HTERT RPE-1 (cell line): ENCODE data around the gene OBSCN.

ENCODE experiments used
- in situ Hi-C: fragments of 300-500 bp; cut with MboI; formaldehyde crosslinking; loops from 4 replicates; pipeline ENCODE4 v1.14.3; 2020; ENCODE audit warnings: low sequenced_read_pairs

The OBSCN gene

DNA sequence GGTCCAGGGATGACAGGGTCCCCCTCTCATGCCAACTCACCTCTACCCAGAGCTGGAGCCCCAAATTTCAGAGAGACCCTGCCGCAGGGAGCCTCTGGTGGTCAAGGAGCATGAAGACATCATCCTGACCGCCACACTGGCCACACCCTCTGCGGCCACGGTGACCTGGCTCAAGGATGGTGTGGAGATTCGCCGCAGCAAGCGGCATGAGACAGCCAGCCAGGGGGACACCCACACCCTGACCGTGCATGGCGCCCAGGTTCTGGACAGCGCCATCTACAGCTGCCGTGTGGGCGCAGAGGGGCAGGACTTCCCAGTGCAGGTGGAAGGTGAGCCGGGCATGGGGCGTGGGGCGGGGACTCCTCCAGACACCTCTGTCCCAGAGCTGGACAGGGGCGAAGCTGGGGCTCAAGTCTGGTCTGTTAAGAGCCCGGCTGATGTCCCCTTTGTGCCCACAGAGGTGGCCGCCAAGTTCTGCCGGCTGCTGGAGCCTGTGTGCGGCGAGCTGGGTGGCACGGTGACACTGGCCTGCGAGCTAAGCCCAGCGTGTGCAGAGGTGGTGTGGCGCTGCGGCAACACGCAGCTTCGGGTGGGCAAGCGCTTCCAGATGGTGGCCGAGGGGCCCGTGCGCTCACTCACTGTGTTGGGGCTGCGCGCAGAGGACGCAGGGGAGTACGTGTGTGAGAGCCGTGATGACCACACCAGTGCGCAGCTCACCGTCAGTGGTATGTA lies 66.0 kb downstream of the OBSCN start:
- in situ Hi-C loops = no loop called here

DNA sequence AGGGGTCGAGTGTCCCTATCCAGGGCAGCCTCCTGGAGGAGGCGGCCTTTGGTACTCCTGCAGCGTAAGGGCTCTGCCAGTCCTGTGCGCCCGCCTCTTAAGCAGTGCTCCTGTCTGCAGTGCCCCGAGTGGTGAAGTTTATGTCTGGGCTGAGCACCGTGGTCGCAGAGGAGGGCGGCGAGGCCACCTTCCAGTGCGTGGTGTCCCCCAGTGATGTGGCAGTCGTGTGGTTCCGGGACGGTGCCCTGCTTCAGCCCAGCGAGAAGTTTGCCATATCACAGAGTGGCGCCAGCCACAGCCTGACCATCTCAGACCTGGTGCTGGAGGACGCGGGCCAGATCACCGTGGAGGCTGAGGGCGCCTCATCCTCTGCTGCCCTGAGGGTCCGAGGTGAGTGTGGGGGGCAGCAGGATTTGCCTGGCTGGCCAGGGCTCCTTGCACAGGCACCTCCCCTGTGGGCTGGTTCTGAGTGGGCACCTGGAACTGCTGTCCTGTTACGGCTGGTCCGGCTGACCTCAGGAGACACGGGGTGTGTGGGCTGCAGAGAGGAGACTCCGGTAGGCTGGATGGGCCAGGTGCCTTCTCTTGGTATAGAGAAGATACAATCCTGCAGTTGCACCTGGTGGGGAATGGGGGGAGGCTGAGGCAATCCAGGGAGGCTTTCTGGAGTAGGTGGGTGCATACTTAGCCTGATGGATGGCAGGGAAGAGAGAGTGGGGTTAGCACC lies 66.8 kb downstream of the OBSCN start:
- in situ Hi-C loops = no loop called here

GRCh38 chr1:228275179-228275429 lies 67.3 kb downstream of the OBSCN start:
- in situ Hi-C loops = no loop called here

DNA sequence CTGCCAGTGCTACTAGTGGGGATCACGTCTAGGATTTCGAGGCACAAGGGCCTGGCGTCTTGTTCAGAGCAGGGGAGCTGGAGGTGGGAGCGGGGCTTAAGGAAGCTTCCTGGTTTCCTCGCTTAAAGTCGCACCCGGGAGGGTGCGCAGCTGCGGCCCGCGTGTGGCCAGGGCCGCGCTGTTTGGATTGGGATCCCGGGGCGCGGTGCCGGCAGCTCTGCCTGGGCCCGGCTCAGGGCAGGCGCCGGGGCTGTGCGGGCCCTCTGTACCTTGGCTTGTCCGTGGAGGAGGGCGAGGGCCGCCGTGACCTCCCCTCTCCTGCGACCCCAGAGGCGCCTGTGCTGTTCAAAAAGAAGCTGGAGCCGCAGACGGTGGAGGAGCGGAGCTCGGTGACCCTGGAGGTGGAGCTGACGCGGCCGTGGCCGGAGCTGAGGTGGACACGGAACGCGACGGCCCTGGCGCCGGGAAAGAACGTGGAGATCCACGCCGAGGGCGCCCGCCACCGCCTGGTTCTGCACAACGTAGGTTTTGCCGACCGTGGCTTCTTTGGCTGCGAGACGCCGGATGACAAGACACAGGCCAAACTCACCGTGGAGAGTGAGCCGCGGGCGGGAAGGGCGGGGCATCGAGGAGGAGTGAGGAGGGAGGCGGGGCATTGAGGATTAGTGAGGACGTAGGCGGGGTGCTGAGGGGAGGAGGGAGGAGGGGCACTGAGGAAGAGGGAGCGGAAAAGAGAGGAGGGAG lies 67.8 kb downstream of the OBSCN start:
- in situ Hi-C loops = no loop called here

DNA sequence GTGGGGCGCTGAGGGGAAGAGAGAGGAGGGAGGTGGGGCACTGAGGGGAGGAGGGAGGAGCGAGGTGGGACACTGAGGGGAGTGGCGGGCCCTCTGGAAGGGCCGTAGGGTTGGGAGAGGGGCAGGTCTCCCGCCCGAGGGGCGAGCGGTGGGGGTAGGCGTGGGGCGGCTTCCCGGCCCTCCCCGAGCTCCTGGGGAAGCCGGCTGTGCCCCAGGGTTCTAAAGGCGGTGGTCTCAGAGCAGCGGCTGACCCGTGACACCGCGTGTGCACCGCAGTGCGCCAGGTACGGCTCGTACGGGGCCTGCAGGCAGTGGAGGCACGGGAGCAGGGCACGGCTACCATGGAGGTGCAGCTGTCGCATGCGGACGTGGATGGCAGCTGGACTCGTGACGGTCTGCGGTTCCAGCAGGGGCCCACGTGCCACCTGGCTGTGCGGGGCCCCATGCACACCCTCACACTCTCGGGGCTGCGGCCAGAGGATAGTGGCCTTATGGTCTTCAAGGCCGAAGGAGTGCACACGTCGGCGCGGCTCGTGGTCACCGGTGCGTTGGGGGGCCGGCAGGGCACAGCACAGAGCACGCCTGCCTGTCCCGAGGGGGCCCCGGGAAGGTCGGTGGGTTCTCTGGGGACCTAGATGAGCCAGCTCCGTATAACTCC lies 68.5 kb downstream of the OBSCN start:
- in situ Hi-C loops = no loop called here

GRCh38 chr1:228276901-228277490 lies 69.2 kb downstream of the OBSCN start:
- in situ Hi-C loops = no loop called here

DNA sequence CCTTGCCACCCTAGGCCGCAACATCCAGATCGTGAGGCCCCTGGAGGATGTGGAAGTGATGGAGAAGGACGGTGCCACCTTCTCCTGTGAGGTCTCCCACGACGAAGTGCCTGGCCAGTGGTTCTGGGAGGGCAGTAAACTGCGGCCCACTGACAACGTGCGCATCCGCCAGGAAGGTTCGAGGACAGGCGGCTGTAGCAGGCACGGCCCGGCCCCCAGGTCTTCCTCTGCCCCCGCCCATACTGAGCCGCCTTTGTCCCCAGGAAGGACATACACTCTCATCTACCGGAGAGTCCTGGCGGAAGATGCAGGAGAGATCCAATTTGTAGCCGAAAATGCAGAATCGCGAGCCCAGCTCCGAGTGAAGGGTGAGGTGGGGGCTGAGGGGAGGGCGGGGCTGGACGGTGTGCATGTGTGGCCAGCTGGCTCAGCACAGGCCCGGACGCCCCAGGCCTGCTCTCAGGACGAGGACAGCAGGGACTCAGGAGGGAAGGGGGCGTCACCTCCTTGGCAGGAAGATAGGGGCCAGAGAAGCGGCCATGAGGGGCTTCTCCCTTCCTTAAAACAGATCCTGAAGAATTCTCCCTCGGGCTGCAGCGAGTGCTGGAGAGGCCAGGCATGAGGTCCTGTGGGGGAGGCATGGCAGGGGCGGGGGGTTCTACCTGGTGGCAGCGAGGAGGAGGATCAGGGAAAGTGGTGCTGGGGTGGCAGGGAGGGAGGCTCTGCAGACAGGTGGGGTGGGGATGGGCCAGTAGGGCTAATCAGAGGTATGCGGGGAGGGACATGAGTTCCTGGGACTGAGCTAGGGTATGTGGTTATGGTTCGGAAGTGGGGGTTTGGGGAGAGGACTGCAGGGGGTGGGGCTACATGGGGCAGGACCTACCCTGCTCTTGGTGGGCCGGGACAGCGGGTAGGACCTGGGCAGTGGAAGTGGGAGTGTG lies 69.9 kb downstream of the OBSCN start:
- in situ Hi-C loops = no loop called here

GRCh38 chr1:228278432-228278941 lies 70.6 kb downstream of the OBSCN start:
- in situ Hi-C loops = no loop called here

GRCh38 chr1:228279011-228279721 lies 71.3 kb downstream of the OBSCN start:
- in situ Hi-C loops = no loop called here

DNA sequence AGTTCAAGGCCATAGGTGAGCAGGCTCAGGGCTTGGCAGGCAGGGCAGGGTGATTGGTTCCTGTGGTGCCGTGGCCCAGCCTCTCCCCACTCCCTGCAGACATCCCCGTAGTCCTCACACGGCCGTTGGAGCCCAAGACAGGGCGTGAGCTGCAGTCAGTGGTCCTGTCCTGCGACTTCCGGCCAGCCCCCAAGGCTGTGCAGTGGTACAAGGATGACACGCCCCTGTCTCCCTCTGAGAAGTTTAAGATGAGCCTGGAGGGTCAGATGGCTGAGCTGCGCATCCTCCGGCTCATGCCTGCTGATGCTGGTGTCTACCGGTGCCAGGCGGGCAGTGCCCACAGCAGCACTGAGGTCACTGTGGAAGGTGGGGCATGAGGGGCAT lies 71.9 kb downstream of the OBSCN start:
- in situ Hi-C loops = no loop called here

- in situ Hi-C loops = no loop called here
Measured at GRCh38 chr1:228280106-228280901, 72.5 kb downstream of the OBSCN start.

DNA sequence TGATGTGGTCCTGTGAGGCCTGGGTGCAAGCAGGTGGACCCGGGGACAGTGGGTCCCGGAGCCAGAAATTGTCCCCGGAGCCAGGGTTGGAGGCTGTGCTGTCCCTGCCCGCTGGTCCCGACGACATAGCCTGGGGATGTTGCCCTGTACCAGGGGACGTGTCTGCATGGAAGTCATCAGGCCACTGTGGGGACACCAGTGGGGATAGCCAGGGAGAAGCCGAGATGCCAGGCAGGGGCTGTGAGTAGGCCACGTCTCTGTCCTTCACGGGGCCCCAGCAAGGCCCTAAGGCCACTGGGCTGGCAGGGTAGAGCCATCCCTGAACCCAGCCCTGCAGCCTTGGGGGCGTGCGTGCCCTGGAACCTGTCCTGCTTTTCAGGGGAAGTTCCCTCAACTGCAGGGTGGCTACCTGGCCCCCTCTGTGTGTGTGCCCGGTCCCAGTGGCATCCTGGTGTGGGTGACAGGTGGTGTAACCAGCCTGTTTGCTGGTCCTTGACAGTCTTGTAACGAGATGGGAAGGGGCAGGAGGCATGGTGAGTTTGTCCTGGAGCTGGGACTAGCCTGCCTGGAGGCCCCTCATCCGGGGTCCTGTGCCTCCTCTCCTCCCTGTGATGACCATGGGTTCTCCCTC lies 73.2 kb downstream of the OBSCN start:
- in situ Hi-C loops = no loop called here

DNA sequence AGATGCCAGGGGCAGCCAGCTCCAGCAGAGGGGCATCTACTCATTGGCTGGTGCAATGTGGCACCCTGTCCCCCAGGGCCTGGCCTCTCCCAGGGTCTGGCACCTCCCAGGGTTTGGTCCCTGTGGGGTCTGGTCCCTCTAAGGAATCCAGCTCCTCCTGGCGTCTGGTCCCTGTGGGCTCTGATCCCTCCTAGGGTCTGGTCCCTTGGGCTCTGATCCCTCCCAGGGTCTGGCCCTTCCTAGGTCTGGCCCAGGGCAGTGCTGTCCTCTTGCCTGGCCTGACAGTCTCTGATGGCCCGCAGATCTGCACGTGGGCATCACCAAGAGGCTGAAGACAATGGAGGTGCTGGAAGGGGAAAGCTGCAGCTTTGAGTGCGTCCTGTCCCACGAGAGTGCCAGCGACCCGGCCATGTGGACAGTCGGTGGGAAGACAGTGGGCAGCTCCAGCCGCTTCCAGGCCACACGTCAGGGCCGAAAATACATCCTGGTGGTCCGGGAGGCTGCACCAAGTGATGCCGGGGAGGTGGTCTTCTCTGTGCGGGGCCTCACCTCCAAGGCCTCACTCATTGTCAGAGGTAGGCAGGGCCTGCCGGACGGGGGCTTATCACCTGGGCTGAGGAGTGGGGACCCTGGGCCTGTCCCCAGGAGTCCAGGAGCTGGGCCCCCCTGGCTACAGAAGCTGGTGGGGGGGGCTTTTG lies 73.9 kb downstream of the OBSCN start:
- in situ Hi-C loops = no loop called here

GRCh38 chr1:228282329-228283042 lies 74.6 kb downstream of the OBSCN start:
- in situ Hi-C loops = no loop called here

GRCh38 chr1:228283043-228283371 lies 75.2 kb downstream of the OBSCN start:
- in situ Hi-C loops = no loop called here

- in situ Hi-C loops = no loop called here
Measured at GRCh38 chr1:228283476-228284147, 75.8 kb downstream of the OBSCN start.

GRCh38 chr1:228284148-228284495 lies 76.3 kb downstream of the OBSCN start:
- in situ Hi-C loops = no loop called here
